Prostate gland (tissue), 2 donors: ENCODE results near the gene ADPRHL1. TPM values are rescaled to one million over a fixed set of nuclear protein-coding genes. Genes with fewer than 3 reads are reported as not detected.

Experiments
- DNase-seq: peaks from one replicate; pipeline ENCODE4 v3.0.0-alpha.2; 2019; ENCODE audit warnings: low spot score
- H3K27ac ChIP-seq, 2 donors: fragments of 200-600 bp; sonication (generic); 2 replicates each; pipeline ENCODE4 v1.5.1; 2017 to 2019
- H3K27me3 ChIP-seq: fragments of 200-600 bp; sonication (generic); replicated peaks from 2 replicates; pipeline ENCODE4 v1.5.1; 2019; ENCODE audit not compliant: insufficient read depth
- H3K36me3 ChIP-seq, 2 donors: fragments of 200-600 bp; sonication (generic); 1 replicate in 1 of 2; 2 replicates in 1 of 2; pipeline versions ENCODE4 v1.5.1 to v1.8.1; 2017 to 2019
- H3K4me1 ChIP-seq: fragments of 200-600 bp; sonication (generic); replicated peaks from 2 replicates; pipeline ENCODE4 v1.5.1; 2019
- H3K4me3 ChIP-seq, 2 donors: fragments of 200-600 bp; sonication (generic); 2 replicates each; pipeline ENCODE4 v1.5.1; 2017 to 2019
- H3K9me3 ChIP-seq: fragments of 200-600 bp; sonication (generic); 2 replicates; pipeline ENCODE4 v1.5.1; 2017
- CTCF ChIP-seq, 4 experiments: fragments of 200-600 bp in 2 of 4; fragments of 450-650 bp in 2 of 4; sonication (generic) in 2 of 4; IDR thresholded peaks; 1 replicate in 3 of 4; 2 replicates in 1 of 4; pipeline ENCODE4 v1.5.1; 2016 to 2019; ENCODE audit warnings: antibody characterized with exemption in 4 of 4, mild to moderate bottlenecking in 2 of 4, moderate library complexity in 2 of 4
- POLR2A ChIP-seq: fragments of 450-650 bp; IDR thresholded peaks from one replicate; pipeline ENCODE4 v1.6.1; 2016; ENCODE audit warnings: antibody characterized with exemption, mild to moderate bottlenecking
- POLR2AphosphoS5 ChIP-seq: sonication (generic); formaldehyde crosslinking; IDR thresholded peaks from one replicate; pipeline ENCODE4 v1.6.1; 2017; ENCODE audit warnings: antibody characterized with exemption
- WGBS: methylation state at CpG from one replicate; pipeline ENCODE4 v1.1.5; 2018; 5-methylcytosine and 5-hydroxymethylcytosine counted together
- intact Hi-C: fragments of 100-400 bp; cut with DNase I; formaldehyde crosslinking; loops from one replicate; pipeline ENCODE4 v1.14.2; 2022
- total RNA-seq, 2 donors: library from RNA; depleted of rRNA; stranded (reverse); fragments of >200 nt; gene quantifications; one replicate each; pipeline ENCODE4 v1.1.0, GENCODE V29; 2016

The ADPRHL1 gene
- total RNA-seq, 2 donors from 2014 or later, result 3.7 to 3.9 TPM

DNA sequence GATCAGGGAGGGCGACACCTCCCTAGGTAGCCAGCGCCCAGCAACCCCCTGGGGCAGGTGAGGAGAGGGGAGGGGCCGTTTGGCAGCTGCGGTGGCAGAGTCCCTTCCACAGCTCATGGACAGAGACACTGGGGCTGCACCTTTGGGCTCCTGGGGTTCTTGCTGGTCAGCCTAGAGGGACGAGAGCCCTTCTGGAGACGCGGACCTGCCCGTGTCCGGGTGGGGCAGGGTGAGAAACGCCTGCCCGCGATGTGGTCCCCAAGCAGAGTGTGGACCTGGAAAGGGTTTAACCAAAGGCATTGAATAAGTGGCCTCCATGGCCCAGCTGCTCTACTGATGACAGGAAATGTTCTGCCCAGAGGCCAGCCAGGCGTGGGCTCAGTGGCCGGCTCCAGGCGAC lies 38.3 kb downstream of the ADPRHL1 start:
- TF ChIP-seq POLR2AphosphoS5 (no peak), POLR2A (no peak), CTCF (IDR thresholded peaks at IDR 0.05) (no peak)

GRCh38 chr13:113414335-113414734 lies 39.0 kb downstream of the ADPRHL1 start:
- Histone ChIP-seq H3K9me3 (no peaks in the 10 kb centered on the region), H3K4me1 (no peaks in the 10 kb centered on the region), H3K36me3 (no peaks in the 10 kb centered on the region), H3K4me3 (no peak overlapping the region), H3K27ac (peak overlapping the region; percentile 30 to 38), H3K27me3 (peaks cover 2% of the 10 kb centered on the region)
- TF ChIP-seq CTCF (IDR thresholded peaks at IDR 0.05) (no peak), POLR2A (no peak), POLR2AphosphoS5 (no peak)
- intact Hi-C loops, result no loop called here
- WGBS, result 91% methylated on average over 8 of the region's 8 CpGs
- no peak for DNase-seq

More for the DNA sequence above, 38.3 kb downstream of the ADPRHL1 start:
- no peak overlapping the region for H3K27ac ChIP-seq
- intact Hi-C loops, result no loop called here
- H3K4me3 ChIP-seq, result no peak overlapping the region
- peaks cover 2% of the 10 kb centered on the region for H3K27me3 ChIP-seq
- no peaks in the 10 kb centered on the region for H3K4me1 ChIP-seq
- no peak for DNase-seq
- H3K36me3 ChIP-seq, result no peaks in the 10 kb centered on the region
- WGBS, result 87% methylated on average over 15 of the region's 15 CpGs
- no peaks in the 10 kb centered on the region for H3K9me3 ChIP-seq

GRCh38 chr13:113413898-113414282 lies 39.4 kb downstream of the ADPRHL1 start:
- intact Hi-C loops, result no loop called here
- no peaks in the 10 kb centered on the region for H3K4me1 ChIP-seq
- DNase-seq, result no peak
- no peaks in the 10 kb centered on the region for H3K36me3 ChIP-seq
- peaks cover 2% of the 10 kb centered on the region for H3K27me3 ChIP-seq
- H3K27ac ChIP-seq, result peak overlapping the region; percentile 30 to 38
- WGBS, result 67% methylated on average over 4 of the region's 9 CpGs
- TF ChIP-seq POLR2AphosphoS5 (no peak), CTCF (IDR thresholded peaks at IDR 0.05) (no peak), POLR2A (no peak)
- H3K4me3 ChIP-seq, result no peak overlapping the region
- no peaks in the 10 kb centered on the region for H3K9me3 ChIP-seq

DNA sequence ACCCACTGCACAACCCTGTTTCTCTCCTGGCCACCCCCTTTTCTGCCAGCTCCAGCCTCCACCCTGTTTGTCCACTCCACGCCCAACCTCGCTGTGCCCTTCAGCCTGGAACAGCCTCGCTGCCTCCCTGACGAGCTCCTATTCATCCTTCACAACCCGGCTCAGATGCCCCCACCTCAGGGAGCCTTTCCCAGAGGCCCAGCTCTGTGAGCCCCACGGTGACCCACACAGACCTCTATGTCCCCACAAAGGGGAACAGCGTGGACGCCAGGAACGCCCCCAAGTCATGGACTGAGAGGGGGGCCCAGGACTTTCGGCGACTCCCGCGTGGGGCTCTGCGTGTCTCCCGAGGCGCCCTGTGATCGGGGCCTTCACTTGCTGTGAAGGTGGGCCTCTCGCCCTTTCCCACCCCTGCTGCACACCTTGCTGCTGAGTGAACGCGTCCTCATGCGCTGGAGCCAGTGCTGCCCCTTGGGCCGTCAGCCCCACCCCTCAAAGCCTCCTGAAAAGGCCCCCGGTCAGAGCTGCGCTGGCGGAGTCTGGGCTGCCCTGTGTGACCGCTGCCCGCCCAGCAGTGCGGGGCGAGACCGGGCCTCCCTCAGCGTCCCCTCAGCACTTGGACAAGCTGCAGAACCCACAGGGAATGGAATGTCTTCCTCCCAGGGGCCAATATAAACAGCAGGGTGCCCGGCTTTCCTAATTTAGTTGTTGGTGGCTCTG lies 40.0 kb downstream of the ADPRHL1 start:
- intact Hi-C loops, result no loop called here
- H3K4me3 ChIP-seq, result no peak overlapping the region
- TF ChIP-seq POLR2A, result no peak
- no peak for TF ChIP-seq POLR2AphosphoS5
- TF ChIP-seq CTCF (IDR thresholded peaks at IDR 0.05), result no peak
- H3K9me3 ChIP-seq, result no peaks in the 10 kb centered on the region
- WGBS, result 91% methylated on average over 26 of the region's 32 CpGs
- H3K27ac ChIP-seq, result peak overlapping the region in 1 of 2 donors; percentile 30
- no peaks in the 10 kb centered on the region for H3K27me3 ChIP-seq
- DNase-seq, result no peak
- no peaks in the 10 kb centered on the region for H3K4me1 ChIP-seq
- no peaks in the 10 kb centered on the region for H3K36me3 ChIP-seq

DNA sequence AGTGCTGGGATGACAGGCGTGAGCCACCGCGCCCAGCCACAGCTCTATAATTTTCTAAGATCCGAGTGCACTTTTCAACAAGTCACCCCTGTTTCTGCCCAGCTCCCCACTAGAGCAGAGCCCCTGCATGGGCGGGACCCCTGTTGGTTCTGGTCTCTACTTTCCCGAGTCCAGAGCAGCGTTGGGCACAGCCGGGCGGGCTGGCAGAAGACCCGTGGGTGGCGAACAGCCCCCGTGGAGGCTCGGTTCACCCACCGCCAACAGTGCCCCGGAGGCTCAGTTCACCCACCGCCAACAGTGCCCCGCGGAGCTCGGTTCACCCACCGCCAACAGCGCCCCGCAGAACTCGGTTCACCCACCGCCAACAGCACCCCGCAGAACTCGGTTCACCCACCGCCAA lies 40.8 kb downstream of the ADPRHL1 start:
- H3K27ac ChIP-seq, result no peak overlapping the region
- H3K4me3 ChIP-seq, result no peak overlapping the region
- H3K27me3 ChIP-seq, result no peaks in the 10 kb centered on the region
- TF ChIP-seq CTCF (IDR thresholded peaks at IDR 0.05) (no peak), POLR2A (no peak), POLR2AphosphoS5 (no peak)
- no peaks in the 10 kb centered on the region for H3K36me3 ChIP-seq
- WGBS, result 99% methylated on average over 22 of the region's 27 CpGs
- H3K4me1 ChIP-seq, result no peaks in the 10 kb centered on the region
- H3K9me3 ChIP-seq, result no peaks in the 10 kb centered on the region
- no peak for DNase-seq
- intact Hi-C loops, result no loop called here
